ENCODE data around the gene GABRA5. TPM values are rescaled to one million over a fixed set of nuclear protein-coding genes. Genes with fewer than 3 reads are reported as not detected.

Gene GABRA5
- total and polyA plus RNA-seq, 10 of the 15 experiments (the other 5 are each of a cell fraction or from before 2014, with no cell fraction given) = 0.10 TPM; not detected in 9

GRCh38 chr15:26893351-26894065 lies 26.6 kb downstream of the GABRA5 start (continued):
- no peak for TF ChIP-seq ESRRA (IDR thresholded peaks at IDR 0.05; ENCODE audit: low read length)

- Histone ChIP-seq H3K9me3 (replicated peaks; ENCODE audit: control insufficient read depth, insufficient read depth, low read length) (no peaks in the 10 kb centered on the region; the same call in 2 of the 3 replicates), H3K4me2 (ENCODE audit: control insufficient read depth, insufficient read depth) (no peak overlapping the region), H3K9ac (ENCODE audit: control insufficient read depth, insufficient read depth, low read length) (no peak overlapping the region), H3K36me3 (ENCODE audit: control insufficient read depth in 2 of 2, insufficient read depth in 2 of 2, low read length in 1 of 2) (no peaks in the 10 kb centered on the region), H2AFZ (ENCODE audit: control insufficient read depth, low read depth, low read length) (no peak overlapping the region), H3K27me3 (replicated peaks in 1 of 2; ENCODE audit: control insufficient read depth in 2 of 2, insufficient read depth in 2 of 2, low read length in 1 of 2) (no peaks in the 10 kb centered on the region), H3K79me2 (ENCODE audit: control insufficient read depth, insufficient read depth, low read length) (no peaks in the 10 kb centered on the region), H3K4me3 (no peak overlapping the region), H3K27ac (ENCODE audit: control insufficient read depth, insufficient read depth) (no peak overlapping the region), H3K4me1 (ENCODE audit: control insufficient read depth, insufficient read depth, low read length) (no peaks in the 10 kb centered on the region), H4K20me1 (ENCODE audit: control insufficient read depth, insufficient read depth) (no peaks in the 10 kb centered on the region)
- BruUV-seq (replicated peaks) = no TSS peak
- SMC1A ChIA-PET (ENCODE audit: uncharacterized antibody, unreplicated experiment) = no interaction called here
- in situ Hi-C loops (cut with MboI) = loop anchor here (5.0 kb wide), 1 partner anchor 1228 kb away; no protein-coding TSS in a partner anchor
- TF ChIP-seq E2F4 (IDR thresholded peaks at IDR 0.05; ENCODE audit: low read depth, low read length) = no peak
- TF ChIP-seq NR2F1 (conservative IDR thresholded peaks at IDR 0.05) = no peak
- no peak for TF ChIP-seq GABPA (IDR thresholded peaks at IDR 0.05; ENCODE audit: low read depth)
- TF ChIP-seq SMC3 (IDR thresholded peaks at IDR 0.05; ENCODE audit: borderline replicate concordance, low read length) = no peak
- no peak for TF ChIP-seq ZBTB11 (CRISPR knock-in tag; IDR thresholded peaks at IDR 0.05)
- no peak for TF ChIP-seq YBX1 (IDR thresholded peaks at IDR 0.05)
- TF ChIP-seq RBBP5 (conservative IDR thresholded peaks at IDR 0.05) = no peak
- no peak for TF ChIP-seq NFYA (IDR thresholded peaks at IDR 0.05; ENCODE audit: borderline replicate concordance, low read depth, low read length)
- no peak for TF ChIP-seq HDGF (IDR thresholded peaks at IDR 0.05)
- no peak for TF ChIP-seq KAT2A (conservative IDR thresholded peaks at IDR 0.05; ENCODE audit: control insufficient read depth, low read depth, low read length)
- TF ChIP-seq ZBTB40 (IDR thresholded peaks at IDR 0.05; ENCODE audit: borderline replicate concordance) = no peak
- no peak for TF ChIP-seq MEF2A (IDR thresholded peaks at IDR 0.05; ENCODE audit: insufficient read depth, low read depth, low read length)
- no peak for TF ChIP-seq SUZ12 (IDR thresholded peaks at IDR 0.05; ENCODE audit: unreplicated experiment)
- intact Hi-C loops (cut with micrococcal nuclease; ENCODE audit: unreplicated experiment) = loop anchor here (5.0 kb wide), 1 partner anchor 123 kb away; no protein-coding TSS in a partner anchor
- no peak for FAIRE-seq
- ATAC-seq = no peak
- RAD21 ChIA-PET (ENCODE audit: unreplicated experiment) = no interaction called here
- POLR2A ChIA-PET = no interaction called here
- no peak for DNase-seq (ENCODE audit: low read depth, low spot score)
- 87% methylated on average over 20 of the region's 26 CpGs for WGBS (ENCODE audit: insufficient coverage, insufficient replicate concordance, low lambda C conversion rate, missing lambda C conversion rate)
- CTCF ChIA-PET = no interaction called here
Measured at GRCh38 chr15:26894181-26894580, 27.3 kb downstream of the GABRA5 start.

All from GM12878 (cell line).